Left lung (tissue), 10 donors: ENCODE data around the gene FBRSL1. TPM values are rescaled to one million over a fixed set of nuclear protein-coding genes. Genes with fewer than 3 reads are reported as not detected.

Source experiments
- ATAC-seq: fragments of 200-7000 bp; cut with Tn5 transposase; one replicate; pipeline ENCODE4 v1.9.1; 2020; ENCODE audit warnings: moderate library complexity
- DNase-seq, 4 donors: peaks; one replicate each; pipeline ENCODE4 v3.0.0-alpha.2; 2013 to 2020
- H3K27ac ChIP-seq, 2 donors: fragments of 200-600 bp; sonication (generic) in 1 of 2; one replicate each; pipeline versions ENCODE4 v1.5.0 to v1.8.0; 2020 to 2021
- H3K27me3 ChIP-seq, 2 donors: fragments of 200-600 bp; sonication (generic) in 1 of 2; one replicate each; pipeline versions ENCODE4 v1.5.0 to v1.8.0; 2020 to 2021
- H3K36me3 ChIP-seq, 2 donors: fragments of 200-600 bp; sonication (generic) in 1 of 2; one replicate each; pipeline versions ENCODE4 v1.5.0 to v1.8.0; 2020 to 2021
- H3K4me1 ChIP-seq, 2 donors: fragments of 200-600 bp; one replicate each; pipeline ENCODE4 v1.8.0; 2021
- H3K4me3 ChIP-seq, 2 donors: fragments of 200-600 bp; sonication (generic) in 1 of 2; one replicate each; pipeline versions ENCODE4 v1.5.0 to v1.8.0; 2020 to 2021; ENCODE audit warnings: mild to moderate bottlenecking in 1 of 2
- H3K9me3 ChIP-seq, 2 donors: fragments of 200-600 bp; sonication (generic) in 1 of 2; one replicate each; pipeline versions ENCODE4 v1.5.0 to v1.8.0; 2020 to 2021
- CTCF ChIP-seq, 2 donors: fragments of 200-600 bp; sonication (generic) in 1 of 2; IDR thresholded peaks; one replicate each; pipeline versions ENCODE4 v1.5.0 to v1.8.0; 2021; ENCODE audit warnings: antibody characterized with exemption in 2 of 2
- intact Hi-C, 2 donors: fragments of 100-400 bp; cut with DNase I; formaldehyde crosslinking; loops; one replicate each; pipeline versions ENCODE4 v1.11.2 to v1.14.2; 2022
- polyA plus RNA-seq, 6 donors: library from polyadenylated mRNA; unstranded; fragments of 120-200 nt; gene quantifications; one replicate each; pipeline ENCODE4 v1.2.1, GENCODE V29; 2013; ENCODE audit not compliant: insufficient read length in 6 of 6
- total RNA-seq, 2 donors: library from RNA; stranded (reverse); fragmentation: NEBNext Ultra II Directional; extraction: Animal tissue kit (Norgen Biotek cat#: 25700); gene quantifications; one replicate each; pipeline ENCODE4 v1.2.1, GENCODE V29; 2021
- donor health status: DM: no; HTN: yes; CAD: no.
- donor health status: DM: no; HTN: no; CAD: no.

The FBRSL1 gene
- total and polyA plus RNA-seq, 8 donors, result 44.7 to 113 (median 83.9) TPM

- H3K4me1 ChIP-seq, result peaks cover 0 to 8% of the 10 kb centered on the region in 2 donors
- intact Hi-C loops, result no loop called here
- no peak for ATAC-seq
These were observed 11.5 kb upstream of the FBRSL1 start for GRCh38 chr12:132478433-132478803.

GRCh38 chr12:132478845-132479244 is 11.1 kb upstream of the FBRSL1 start:
- TF ChIP-seq CTCF (IDR thresholded peaks at IDR 0.05), result no peak
- no peak for DNase-seq
- H3K9me3 ChIP-seq, result no peaks in the 10 kb centered on the region
- ATAC-seq, result no peak
- H3K36me3 ChIP-seq, result no peaks in the 10 kb centered on the region
- H3K27me3 ChIP-seq, result peaks cover 0 to 49% of the 10 kb centered on the region in 2 donors
- H3K4me3 ChIP-seq, result no peak overlapping the region
- H3K27ac ChIP-seq, result no peak overlapping the region
- intact Hi-C loops, result no loop called here
- peaks cover 0 to 8% of the 10 kb centered on the region in 2 donors for H3K4me1 ChIP-seq

More at GRCh38 chr12:132478433-132478803, 11.5 kb upstream of the FBRSL1 start:
- no peaks in the 10 kb centered on the region for H3K9me3 ChIP-seq
- DNase-seq, result peak in 1 of 4 donors; percentile 68
- TF ChIP-seq CTCF (IDR thresholded peaks at IDR 0.05), result no peak
- H3K27me3 ChIP-seq, result peaks cover 0 to 49% of the 10 kb centered on the region in 2 donors
- H3K27ac ChIP-seq, result no peak overlapping the region
- H3K4me3 ChIP-seq, result no peak overlapping the region
- no peaks in the 10 kb centered on the region for H3K36me3 ChIP-seq

- Histone ChIP-seq H3K36me3 (no peaks in the 10 kb centered on the region), H3K4me3 (no peak overlapping the region), H3K4me1 (peaks cover 0 to 8% of the 10 kb centered on the region in 2 donors), H3K27ac (no peak overlapping the region), H3K27me3 (peaks cover 0 to 49% of the 10 kb centered on the region in 2 donors), H3K9me3 (no peaks in the 10 kb centered on the region)
- no peak for TF ChIP-seq CTCF (IDR thresholded peaks at IDR 0.05)
- intact Hi-C loops, result no loop called here
- ATAC-seq (no peak), DNase-seq (peak in 1 of 4 donors; percentile 61)
These were observed 10.7 kb upstream of the FBRSL1 start for GRCh38 chr12:132479291-132479690.

GRCh38 chr12:132479938-132480622 is 9.9 kb upstream of the FBRSL1 start:
- Histone ChIP-seq H3K27me3 (peaks cover 0 to 49% of the 10 kb centered on the region in 2 donors), H3K4me3 (no peak overlapping the region), H3K36me3 (no peaks in the 10 kb centered on the region), H3K27ac (no peak overlapping the region), H3K9me3 (no peaks in the 10 kb centered on the region), H3K4me1 (peaks cover 0 to 8% of the 10 kb centered on the region in 2 donors)
- DNase-seq, result peak in 1 of 4 donors; percentile 64
- no peak for TF ChIP-seq CTCF (IDR thresholded peaks at IDR 0.05)
- intact Hi-C loops, result no loop called here
- ATAC-seq, result no peak

GRCh38 chr12:132480623-132481132 is 9.3 kb upstream of the FBRSL1 start:
- intact Hi-C loops, result no loop called here
- H3K27ac ChIP-seq, result no peak overlapping the region
- TF ChIP-seq CTCF (IDR thresholded peaks at IDR 0.05), result no peak
- H3K4me1 ChIP-seq, result peaks cover 0 to 8% of the 10 kb centered on the region in 2 donors
- ATAC-seq (no peak), DNase-seq (peak in 1 of 4 donors; percentile 55)
- H3K4me3 ChIP-seq, result no peak overlapping the region
- H3K9me3 ChIP-seq, result no peaks in the 10 kb centered on the region
- no peaks in the 10 kb centered on the region for H3K36me3 ChIP-seq
- H3K27me3 ChIP-seq, result peaks cover 0 to 49% of the 10 kb centered on the region in 2 donors
